DMS153 treated with DMSO at 0.1 percent for 48 hours (cell line): ENCODE data around the gene ABHD12.
"Not testable (repeated sequence)": the region's sequence is repeated elsewhere in the genome, so short reads cannot be mapped to it uniquely, and the experiment has no call there.

Source experiments
- DNase-seq: peaks from one replicate; lab custom pipeline; 2025; ENCODE audit not compliant: unreplicated experiment; lab: John Stamatoyannopoulos, UW

The ABHD12 gene

DNA sequence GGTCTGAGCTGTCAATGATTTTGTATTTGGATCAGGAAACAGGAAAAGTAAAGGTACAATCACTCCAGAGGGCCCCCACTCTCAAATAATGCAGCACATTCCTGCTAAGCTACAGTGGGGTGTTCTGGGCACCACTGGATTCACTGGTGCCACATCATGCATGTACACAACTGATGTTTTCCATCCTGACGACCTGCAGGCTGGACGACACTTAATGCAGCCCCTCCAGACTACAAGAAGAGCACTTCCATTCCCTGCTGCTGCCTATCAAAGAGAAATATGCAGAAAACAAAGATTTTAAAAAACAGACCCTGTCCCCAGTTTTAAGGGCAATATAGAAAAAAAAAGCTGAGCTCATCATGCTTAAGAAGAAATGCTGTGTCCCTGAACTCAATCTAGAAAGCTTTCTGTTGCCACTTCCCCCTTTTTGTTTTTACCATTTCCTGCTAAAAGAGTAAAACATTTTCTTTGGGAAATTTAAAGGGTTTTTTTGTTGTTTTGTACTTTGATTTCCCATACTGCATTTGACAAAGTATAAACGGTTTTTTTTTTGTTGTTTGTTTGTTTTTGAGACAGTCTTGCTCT is 35.5 kb downstream of the ABHD12 start:
- no peak for DNase-seq

GRCh38 chr20:25353747-25354705 is 36.6 kb downstream of the ABHD12 start:
- no peak for DNase-seq

DNA sequence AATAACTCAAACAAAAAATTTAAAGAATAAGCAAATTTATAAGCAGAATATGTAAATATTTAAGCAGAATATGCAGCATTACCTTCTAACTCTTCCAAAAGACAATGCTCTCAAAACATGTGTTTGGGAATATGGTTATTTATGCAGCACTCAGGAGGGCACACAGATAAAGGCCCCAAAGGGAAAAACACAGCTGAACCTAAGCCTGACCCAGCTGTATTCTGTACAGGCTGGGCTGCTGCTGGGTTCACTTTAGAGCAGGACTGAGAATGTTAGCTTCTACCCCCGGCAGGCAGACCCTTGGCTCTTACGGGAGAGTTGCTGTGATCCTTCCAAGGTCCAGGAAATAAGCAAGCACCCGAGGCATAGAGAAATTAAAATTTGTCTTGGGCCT is 37.3 kb downstream of the ABHD12 start:
- no peak for DNase-seq

DNA sequence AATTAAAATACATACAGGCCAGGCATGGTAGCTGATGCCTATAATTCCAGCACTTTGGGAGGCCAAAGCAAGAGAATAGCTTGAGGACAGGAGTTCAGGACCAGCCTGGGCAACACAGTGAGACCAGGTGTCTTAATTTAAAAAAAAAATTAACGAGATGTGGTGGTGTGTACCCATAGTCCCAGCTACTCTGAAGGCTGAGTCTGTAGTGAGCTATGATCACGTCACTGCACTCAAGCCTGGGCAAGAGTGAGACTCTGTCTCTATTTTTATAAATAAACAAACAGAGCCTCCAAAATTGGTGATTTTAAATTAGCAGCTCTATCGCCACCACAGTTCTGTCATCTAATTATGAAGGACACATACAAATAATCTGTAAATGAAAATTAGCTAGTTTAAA is 37.9 kb downstream of the ABHD12 start:
- DNase-seq: no peak

DNA sequence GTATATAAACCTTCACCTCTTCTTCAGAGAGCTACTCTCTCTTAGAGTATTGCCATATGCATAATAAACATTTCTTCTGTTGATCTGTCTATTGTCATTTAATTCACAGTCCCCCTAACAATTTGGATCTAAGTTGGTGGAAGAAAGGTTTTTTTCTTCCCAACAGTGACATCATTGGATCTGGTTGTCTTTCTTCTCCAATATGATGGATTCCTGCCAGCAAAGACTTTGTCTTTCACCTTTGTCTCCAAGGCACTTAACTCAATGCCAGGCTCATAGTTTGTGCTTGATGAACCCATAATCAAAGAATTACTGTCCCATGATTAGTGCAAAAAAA is 39.6 kb downstream of the ABHD12 start:
- DNase-seq: no peak

DNA sequence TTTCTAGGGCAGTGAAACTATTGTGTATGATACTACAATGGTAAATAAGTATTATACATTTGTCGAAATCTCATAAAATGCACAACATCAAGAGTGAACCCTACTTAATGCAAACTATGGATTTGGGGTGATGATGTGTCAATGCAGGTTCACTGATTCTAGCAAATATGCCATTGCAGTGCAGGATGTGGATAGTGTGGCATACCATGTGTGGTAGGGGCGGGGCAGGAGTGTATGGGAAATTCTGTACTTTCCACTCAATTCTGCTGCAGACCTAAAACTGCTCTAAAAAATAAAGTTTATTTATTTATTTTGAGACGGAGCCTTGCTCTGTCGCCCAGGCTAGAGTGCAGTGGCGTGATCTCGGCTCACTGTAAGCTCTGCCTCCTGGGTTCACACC is 44.3 kb downstream of the ABHD12 start:
- DNase-seq: no peak

- no peak for DNase-seq
Observed at GRCh38 chr20:25345721-25346120, 44.9 kb downstream of the ABHD12 start.

DNA sequence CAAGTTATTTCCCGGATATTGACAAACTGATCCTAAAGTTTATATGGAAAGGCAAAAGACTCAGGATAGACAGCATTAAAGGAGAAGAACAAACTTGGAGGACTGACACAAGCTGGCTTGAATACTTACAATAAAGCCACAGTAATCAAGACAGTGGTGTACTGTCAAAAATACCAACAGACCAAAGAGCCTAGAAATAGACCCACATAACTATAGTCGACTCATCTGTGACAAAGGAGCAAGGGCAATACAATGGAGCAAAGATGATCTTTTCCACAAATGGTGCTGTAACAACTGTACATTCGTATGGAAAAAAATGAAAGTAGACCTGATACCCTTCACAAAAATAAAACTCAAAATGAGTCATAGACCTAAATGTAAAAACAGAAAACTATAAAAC is 46.0 kb downstream of the ABHD12 start:
- no peak for DNase-seq

DNA sequence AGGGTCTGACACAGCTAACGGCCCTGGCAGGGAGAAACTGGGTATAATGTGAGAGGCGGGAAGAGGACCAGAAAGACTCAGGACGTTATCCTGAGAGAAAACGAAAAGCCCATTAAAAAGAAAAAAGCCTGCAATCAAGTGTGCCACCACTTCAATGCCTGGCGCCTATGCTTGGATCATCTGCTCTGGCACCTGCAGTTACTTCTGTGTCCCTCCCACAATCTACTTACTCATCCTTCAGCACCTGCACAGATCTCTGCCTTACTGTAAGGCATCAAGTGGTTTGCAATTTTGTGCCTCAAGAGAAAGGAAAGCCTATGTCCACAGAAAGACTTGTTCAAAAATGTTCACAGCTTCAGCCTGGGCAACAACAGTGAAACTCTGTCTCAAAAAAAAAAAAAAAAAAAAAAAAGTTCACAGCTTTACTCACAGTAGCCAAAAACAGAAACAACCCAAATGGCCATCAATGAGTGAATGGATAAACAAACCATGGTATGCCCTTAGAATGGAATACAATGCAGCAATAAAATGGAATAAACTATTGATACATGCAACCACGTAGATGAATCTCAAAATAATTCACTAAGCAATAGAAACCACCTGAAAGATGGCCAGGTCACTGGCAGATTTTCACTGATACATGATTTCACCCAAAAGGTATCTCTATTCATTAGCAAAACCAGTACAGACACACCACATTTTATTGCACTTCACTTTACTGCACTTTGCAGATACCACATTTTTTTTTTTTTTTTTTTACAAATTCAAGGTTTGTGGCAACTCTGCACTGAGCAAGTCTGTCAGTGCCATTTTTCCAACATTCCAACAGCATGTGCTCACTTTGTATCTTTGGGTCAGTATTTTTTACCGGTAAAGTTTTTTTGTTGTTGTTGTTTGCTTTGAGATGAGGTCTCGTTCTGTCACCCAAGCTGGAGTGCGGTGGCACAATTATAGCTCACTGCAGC is 48.6 kb downstream of the ABHD12 start:
- peak; percentile 43 for DNase-seq

DNA sequence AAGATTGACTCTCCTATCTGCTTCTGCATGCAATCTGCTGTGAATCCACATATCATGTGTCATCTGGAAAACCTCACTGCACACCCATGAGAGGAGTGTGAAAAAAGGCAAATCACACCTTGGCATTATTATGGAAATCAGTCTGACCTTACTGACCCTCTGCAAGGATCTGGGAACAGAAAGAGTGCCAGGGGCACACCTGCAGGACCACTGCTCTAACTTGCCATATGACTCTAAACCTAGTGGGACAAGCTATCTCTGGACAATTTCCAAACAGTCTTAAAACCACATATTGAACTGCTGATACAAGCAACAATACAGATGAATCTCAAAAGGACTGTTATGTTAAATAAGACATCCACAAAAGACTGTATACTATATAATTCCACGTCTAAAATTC is 50.3 kb downstream of the ABHD12 start:
- no peak for DNase-seq

GRCh38 chr20:25339608-25340007 is 51.0 kb downstream of the ABHD12 start:
- no peak for DNase-seq

- DNase-seq: no peak
Observed at GRCh38 chr20:25338112-25339023, 52.3 kb downstream of the ABHD12 start.

- DNase-seq: no peak
Observed at GRCh38 chr20:25336561-25337422, 53.8 kb downstream of the ABHD12 start.

- DNase-seq: not testable (repeated sequence)
Observed at GRCh38 chr20:25334972-25335371, 55.7 kb downstream of the ABHD12 start.

- DNase-seq: no peak
Observed at GRCh38 chr20:25328954-25329498, 61.6 kb downstream of the ABHD12 start.

- no peak for DNase-seq
Observed at GRCh38 chr20:25327521-25328235, 63.0 kb downstream of the ABHD12 start.

DNA sequence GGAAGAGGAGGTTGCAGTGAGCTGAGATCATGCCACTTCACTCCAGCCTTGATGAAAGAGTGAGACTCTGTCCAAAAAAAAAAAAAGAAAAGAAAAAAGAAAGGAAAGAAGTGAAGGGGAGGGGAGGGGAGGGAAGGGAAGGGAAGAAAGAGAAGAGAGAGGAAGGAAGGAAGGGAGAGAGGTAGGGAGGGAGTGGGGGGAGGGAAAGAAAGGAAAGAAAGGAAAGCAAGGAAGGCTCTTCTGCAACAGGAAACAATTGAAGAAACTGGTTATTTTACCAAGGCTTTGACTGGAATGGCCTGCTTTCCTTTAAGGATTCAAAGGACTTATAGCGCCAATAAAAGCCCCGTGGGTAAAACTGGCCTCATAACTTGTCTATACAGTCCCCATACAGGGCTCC is 64.6 kb downstream of the ABHD12 start:
- no peak for DNase-seq

DNA sequence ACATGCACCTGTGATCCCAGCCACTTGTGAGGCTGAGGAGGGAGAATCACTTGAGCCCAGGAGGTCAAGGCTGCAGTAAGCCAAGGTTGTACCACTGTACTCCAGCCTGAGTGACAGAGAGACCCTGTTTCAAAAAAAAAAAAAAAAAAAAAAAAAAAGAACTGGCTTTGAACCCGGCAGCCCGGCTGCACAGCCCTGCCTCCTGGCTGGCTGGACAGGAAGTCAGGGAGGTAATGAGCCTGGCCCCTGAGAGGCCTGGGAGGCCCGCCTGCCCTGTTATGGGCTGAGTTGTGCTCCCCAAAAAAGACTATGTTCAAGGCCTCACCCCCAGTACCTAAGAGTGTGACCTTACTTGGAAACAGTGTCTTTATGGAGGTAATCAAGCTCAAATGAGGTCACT is 65.6 kb downstream of the ABHD12 start:
- DNase-seq: no peak

DNA sequence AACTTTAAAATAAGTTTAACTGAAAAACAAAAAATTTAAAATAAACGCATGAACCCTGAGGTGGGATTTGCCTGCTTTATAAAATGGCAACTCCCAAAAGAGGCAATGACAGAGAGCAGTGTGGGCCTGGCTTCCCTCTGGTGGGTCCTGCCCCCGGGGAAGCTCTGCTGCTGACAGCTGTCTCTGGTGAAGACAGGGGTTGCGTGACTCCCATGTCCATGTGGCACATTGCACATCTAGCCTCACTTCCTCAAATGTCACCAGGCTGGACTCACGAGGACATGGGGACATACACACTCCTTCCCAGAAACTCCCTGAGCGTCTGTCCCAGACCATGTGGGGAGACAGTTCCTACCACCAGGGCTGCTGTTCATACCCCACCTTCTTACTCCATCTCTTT is 66.2 kb downstream of the ABHD12 start:
- DNase-seq: no peak
